ENCODE results near the gene NKAPL. TPM values are rescaled to one million over a fixed set of nuclear protein-coding genes. Genes with fewer than 3 reads are reported as not detected.
A peak's percentile ranks its signal among the peaks of the same experiment; 100 is the strongest.

NKAPL gene
- total and polyA plus RNA-seq, 2 of the 13 experiments (the other 11 are each of a cell fraction or from before 2014, with no cell fraction given): not detected

- TF ChIP-seq ZNF609 (CRISPR knock-in tag; IDR thresholded peaks at IDR 0.05; ENCODE audit: borderline replicate concordance) (0 out of 2 replicates have a peak, but pooled peaks have one; percentile 25), BCL6 (CRISPR knock-in tag; IDR thresholded peaks at IDR 0.05) (peak; percentile 46; the same call in 1 of the 2 replicates), MIER2 (CRISPR knock-in tag; IDR thresholded peaks at IDR 0.05) (0 out of 2 replicates have a peak, but pooled peaks have one; percentile 45), GABPA (IDR thresholded peaks at IDR 0.05; ENCODE audit: low read depth, low read length) (no peak), GABPA (CRISPR knock-in tag; IDR thresholded peaks at IDR 0.05; ENCODE audit: low read depth) (peak; percentile 58), ZNF800 (CRISPR knock-in tag; IDR thresholded peaks at IDR 0.05) (peak; percentile 80; the same call in 1 of the 2 replicates), RERE (CRISPR knock-in tag; IDR thresholded peaks at IDR 0.05; ENCODE audit: low read depth) (no peak), HOXA3 (CRISPR knock-in tag; IDR thresholded peaks at IDR 0.05) (peak; percentile 50; the same call in 1 of the 2 replicates), POGZ (CRISPR knock-in tag; IDR thresholded peaks at IDR 0.05) (peak; percentile 42; the same call in 1 of the 2 replicates), ZBTB20 (CRISPR knock-in tag; IDR thresholded peaks at IDR 0.05; ENCODE audit: borderline replicate concordance, low read depth) (no peak), ZNF589 (CRISPR knock-in tag; conservative IDR thresholded peaks at IDR 0.05) (peak; percentile 88; the same call in 1 of the 2 replicates), ZBTB34 (CRISPR knock-in tag; IDR thresholded peaks at IDR 0.05) (peak; percentile 47; the same call in 1 of the 2 replicates), IRX3 (CRISPR knock-in tag; IDR thresholded peaks at IDR 0.05; ENCODE audit: borderline replicate concordance, low read depth) (0 out of 2 replicates have a peak, but pooled peaks have one; percentile 33), HOXA5 (CRISPR knock-in tag; IDR thresholded peaks at IDR 0.05) (0 out of 2 replicates have a peak, but pooled peaks have one; percentile 28), SP140L (CRISPR knock-in tag; IDR thresholded peaks at IDR 0.05; ENCODE audit: borderline replicate concordance) (0 out of 2 replicates have a peak, but pooled peaks have one; percentile 66)
These were observed 46.4 kb upstream of the NKAPL start (continued) for GRCh38 chr6:28212510-28213212.

Measured in HepG2 (cell line).